8988T (cell line): Measurements from ENCODE around the gene CFB.
"Not testable (repeated sequence)": the region's sequence is repeated elsewhere in the genome, so short reads cannot be mapped to it uniquely, and the experiment has no call there.

Experiments used
- DNase-seq: peaks from one replicate; pipeline ENCODE4 v3.0.0; 2011

The CFB gene

GRCh38 chr6:31971993-31972708 lies 26.3 kb downstream of the CFB start, which contains the start of gene DXO:
Gene DXO, minus strand, starts transcription at chr6:31972138. Its CDS starts 463 bp downstream, at chr6:31971675.
- DNase-seq: peak; percentile 98

GRCh38 chr6:31972709-31973350 lies 26.9 kb downstream of the CFB start:
- DNase-seq: no peak

GRCh38 chr6:31976065-31976464 lies 30.2 kb downstream of the CFB start:
- DNase-seq: not testable (repeated sequence)

- no peak for DNase-seq
Measured at GRCh38 chr6:31977816-31978431, 32.0 kb downstream of the CFB start.

- no peak for DNase-seq
Measured at GRCh38 chr6:31978831-31979230, 32.9 kb downstream of the CFB start.

GRCh38 chr6:31979238-31979898 lies 33.5 kb downstream of the CFB start:
- DNase-seq: no peak

GRCh38 chr6:31980195-31980876 lies 34.4 kb downstream of the CFB start:
- not testable (repeated sequence) for DNase-seq

- not testable (repeated sequence) for DNase-seq
Measured at GRCh38 chr6:31980998-31981397, 35.1 kb downstream of the CFB start.

- DNase-seq: not testable (repeated sequence)
Measured at GRCh38 chr6:31981744-31982143, 35.8 kb downstream of the CFB start, which contains the start of gene C4A. Gene C4A, plus strand, starts transcription at chr6:31982057. Its CDS starts 51 bp downstream, at chr6:31982108.

- not testable (repeated sequence) for DNase-seq
Measured at GRCh38 chr6:31989363-31989762, 43.5 kb downstream of the CFB start.

GRCh38 chr6:31994421-31994820 lies 48.5 kb downstream of the CFB start:
- DNase-seq: not testable (repeated sequence)

- not testable (repeated sequence) for DNase-seq
Measured at GRCh38 chr6:31996385-31996784, 50.5 kb downstream of the CFB start.
